ENCODE measurements around the gene SEMA6B.

The SEMA6B gene

DNA sequence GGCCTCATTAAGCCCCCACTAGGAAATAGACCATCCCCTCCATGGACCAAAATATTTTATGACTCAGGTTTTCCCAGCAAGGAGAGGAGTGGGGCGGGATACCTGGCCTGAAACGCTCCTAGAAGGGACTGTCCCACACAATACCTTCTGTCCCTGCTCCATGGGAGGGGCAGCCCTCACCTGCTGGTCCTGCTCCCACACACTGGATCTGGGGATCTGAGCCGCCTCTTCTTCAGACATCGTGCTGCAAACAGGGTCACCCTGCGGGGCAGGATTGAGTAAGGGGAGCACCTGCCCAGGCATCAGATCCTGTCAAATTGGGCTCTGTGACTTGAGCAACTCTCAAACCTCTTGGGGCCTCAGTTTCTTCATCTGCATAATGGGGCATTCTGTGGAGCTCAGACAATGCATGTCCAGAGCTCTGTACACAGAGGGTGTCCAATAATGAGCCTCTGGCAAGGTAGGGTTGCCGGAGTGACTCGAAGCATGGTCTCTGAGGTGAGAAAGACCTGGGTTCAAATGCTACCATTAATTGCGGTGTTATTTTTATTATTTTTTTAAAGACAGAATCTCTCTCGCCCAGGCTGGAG is 25.6 kb downstream of the SEMA6B start:
- TF ChIP-seq TAF1 (IDR thresholded peaks at IDR 0.05; ENCODE audit: borderline replicate concordance, insufficient read depth, low read length), result no peak
- TF ChIP-seq FOXP2 (optimal IDR thresholded peaks at IDR 0.05; ENCODE audit: borderline replicate concordance, extremely low read depth, extremely low read length, insufficient read depth), result no peak
- no peak for TF ChIP-seq SIN3A (IDR thresholded peaks at IDR 0.05; ENCODE audit: borderline replicate concordance, insufficient read depth, low read length)
- TF ChIP-seq, protein P1, sequence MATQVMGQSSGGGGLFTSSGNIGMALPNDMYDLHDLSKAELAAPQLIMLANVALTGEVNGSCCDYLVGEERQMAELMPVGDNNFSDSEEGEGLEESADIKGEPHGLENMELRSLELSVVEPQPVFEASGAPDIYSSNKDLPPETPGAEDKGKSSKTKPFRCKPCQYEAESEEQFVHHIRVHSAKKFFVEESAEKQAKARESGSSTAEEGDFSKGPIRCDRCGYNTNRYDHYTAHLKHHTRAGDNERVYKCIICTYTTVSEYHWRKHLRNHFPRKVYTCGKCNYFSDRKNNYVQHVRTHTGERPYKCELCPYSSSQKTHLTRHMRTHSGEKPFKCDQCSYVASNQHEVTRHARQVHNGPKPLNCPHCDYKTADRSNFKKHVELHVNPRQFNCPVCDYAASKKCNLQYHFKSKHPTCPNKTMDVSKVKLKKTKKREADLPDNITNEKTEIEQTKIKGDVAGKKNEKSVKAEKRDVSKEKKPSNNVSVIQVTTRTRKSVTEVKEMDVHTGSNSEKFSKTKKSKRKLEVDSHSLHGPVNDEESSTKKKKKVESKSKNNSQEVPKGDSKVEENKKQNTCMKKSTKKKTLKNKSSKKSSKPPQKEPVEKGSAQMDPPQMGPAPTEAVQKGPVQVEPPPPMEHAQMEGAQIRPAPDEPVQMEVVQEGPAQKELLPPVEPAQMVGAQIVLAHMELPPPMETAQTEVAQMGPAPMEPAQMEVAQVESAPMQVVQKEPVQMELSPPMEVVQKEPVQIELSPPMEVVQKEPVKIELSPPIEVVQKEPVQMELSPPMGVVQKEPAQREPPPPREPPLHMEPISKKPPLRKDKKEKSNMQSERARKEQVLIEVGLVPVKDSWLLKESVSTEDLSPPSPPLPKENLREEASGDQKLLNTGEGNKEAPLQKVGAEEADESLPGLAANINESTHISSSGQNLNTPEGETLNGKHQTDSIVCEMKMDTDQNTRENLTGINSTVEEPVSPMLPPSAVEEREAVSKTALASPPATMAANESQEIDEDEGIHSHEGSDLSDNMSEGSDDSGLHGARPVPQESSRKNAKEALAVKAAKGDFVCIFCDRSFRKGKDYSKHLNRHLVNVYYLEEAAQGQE (IDR thresholded peaks at IDR 0.05; ENCODE audit: insufficient read depth in 1 of 2, low read depth in 2 of 2, low read length in 2 of 2), result no peak
- no peak for TF ChIP-seq POLR2AphosphoS5 (IDR thresholded peaks at IDR 0.05; ENCODE audit: low read depth, low read length)

DNA sequence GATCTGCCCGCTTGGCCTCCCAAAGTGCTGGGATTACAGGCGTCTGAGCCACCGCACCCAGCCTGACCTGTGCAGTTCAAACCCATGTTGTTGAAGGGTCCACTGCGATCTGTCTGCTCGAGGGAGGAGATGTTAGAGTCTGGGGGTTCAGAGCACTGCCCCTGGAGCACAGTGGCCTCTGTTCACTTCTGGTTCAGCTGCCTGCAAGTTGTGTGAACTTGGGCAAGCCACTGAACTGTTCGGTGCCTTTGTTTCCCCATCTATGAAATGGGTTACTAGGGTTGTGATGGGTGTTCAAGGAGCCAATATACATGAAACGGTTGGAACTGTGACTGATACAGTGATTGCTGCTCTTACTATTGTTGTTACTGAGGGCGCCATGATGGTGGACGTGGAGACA is 26.1 kb downstream of the SEMA6B start:
- TF ChIP-seq, protein P1 (IDR thresholded peaks at IDR 0.05; ENCODE audit: insufficient read depth in 1 of 2, low read depth in 2 of 2, low read length in 2 of 2), result no peak
- TF ChIP-seq SIN3A (IDR thresholded peaks at IDR 0.05; ENCODE audit: borderline replicate concordance, insufficient read depth, low read length), result no peak
- no peak for TF ChIP-seq FOXP2 (optimal IDR thresholded peaks at IDR 0.05; ENCODE audit: borderline replicate concordance, extremely low read depth, extremely low read length, insufficient read depth)
- no peak for TF ChIP-seq TAF1 (IDR thresholded peaks at IDR 0.05; ENCODE audit: borderline replicate concordance, insufficient read depth, low read length)
- no peak for TF ChIP-seq POLR2AphosphoS5 (IDR thresholded peaks at IDR 0.05; ENCODE audit: low read depth, low read length)

DNA sequence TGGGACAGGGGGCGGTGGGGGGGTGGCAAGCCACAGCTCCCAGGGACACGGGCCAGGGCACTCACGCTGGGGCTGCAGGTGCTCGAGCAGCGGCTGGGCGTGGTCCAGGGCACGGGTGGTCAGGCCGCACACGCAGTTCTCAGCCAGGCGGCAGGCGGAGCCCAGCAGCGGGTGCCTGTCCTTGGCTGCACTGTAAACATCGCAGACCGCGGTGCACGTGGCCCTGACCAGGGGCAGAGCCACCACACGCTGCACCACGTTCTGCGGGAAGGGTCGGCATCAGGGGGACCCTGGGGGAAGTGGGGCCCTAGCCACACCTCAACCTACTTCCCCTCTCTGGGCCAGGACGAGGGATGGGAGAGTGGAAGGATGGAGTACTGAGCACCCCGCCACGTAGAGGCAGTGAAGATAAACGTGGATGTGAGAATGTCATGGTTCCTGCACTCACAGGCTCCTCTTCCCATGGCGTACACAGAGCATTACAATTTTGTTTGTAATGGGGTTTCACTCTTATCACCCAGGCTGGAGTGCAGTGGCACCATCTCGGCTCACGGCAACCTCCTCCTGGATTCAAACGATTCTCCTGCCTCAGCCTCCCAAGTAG is 27.8 kb downstream of the SEMA6B start:
- TF ChIP-seq POLR2AphosphoS5 (IDR thresholded peaks at IDR 0.05; ENCODE audit: low read depth, low read length) (no peak), FOXP2 (optimal IDR thresholded peaks at IDR 0.05; ENCODE audit: borderline replicate concordance, extremely low read depth, extremely low read length, insufficient read depth) (no peak), SIN3A (IDR thresholded peaks at IDR 0.05; ENCODE audit: borderline replicate concordance, insufficient read depth, low read length) (no peak), TAF1 (IDR thresholded peaks at IDR 0.05; ENCODE audit: borderline replicate concordance, insufficient read depth, low read length) (no peak)
- TF ChIP-seq, protein P1 (IDR thresholded peaks at IDR 0.05; ENCODE audit: insufficient read depth in 1 of 2, low read depth in 2 of 2, low read length in 2 of 2), result no peak

DNA sequence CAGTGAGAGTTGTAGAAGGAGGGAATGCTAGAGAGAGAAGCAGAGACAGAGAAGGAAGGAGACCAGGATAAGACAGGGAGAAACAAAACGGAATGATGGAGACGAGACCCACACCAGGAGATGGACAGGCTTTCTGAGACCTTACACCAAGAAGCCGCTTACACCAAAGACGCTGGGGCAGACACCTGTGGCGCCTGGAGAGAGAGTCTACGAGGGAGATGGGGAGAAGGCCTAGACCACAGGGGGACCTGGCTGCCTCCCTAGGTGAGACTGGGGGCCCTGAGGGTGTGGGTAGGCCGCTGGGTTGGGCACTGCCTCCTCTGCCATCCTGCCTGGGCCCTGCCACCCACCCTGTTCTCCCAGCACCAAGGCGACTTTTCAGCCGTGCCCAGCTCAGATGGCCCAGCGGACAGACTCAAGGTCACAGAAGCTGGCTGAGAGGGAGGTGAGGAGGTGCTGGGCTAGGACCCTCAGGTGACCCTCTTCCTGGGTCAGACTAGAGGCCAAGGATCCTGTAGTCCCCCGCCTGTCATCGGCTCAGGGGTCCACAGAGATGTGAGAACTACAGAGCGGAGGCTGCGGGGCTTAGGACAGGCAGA is 29.5 kb downstream of the SEMA6B start:
- TF ChIP-seq TAF1 (IDR thresholded peaks at IDR 0.05; ENCODE audit: borderline replicate concordance, insufficient read depth, low read length), result no peak

DNA sequence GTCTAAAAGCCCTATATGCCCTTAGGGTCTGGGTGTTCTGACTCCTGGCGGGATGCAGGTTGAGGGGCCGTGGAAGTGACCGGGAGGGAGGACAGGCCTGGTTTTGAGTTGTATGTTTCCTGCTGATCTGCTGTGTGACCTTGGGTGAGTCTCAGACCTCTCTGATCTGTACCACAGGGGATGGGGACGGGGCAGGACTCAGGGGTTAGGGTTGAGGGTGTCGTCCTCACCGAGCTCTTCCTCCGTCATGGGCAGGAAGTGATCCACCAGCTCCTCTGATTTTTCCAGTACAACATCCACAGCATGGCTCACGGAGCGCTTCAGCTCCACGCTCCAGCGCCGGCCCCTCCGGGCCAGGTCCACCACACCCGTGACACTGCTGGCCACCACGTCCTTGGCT is 30.6 kb downstream of the SEMA6B start:
- TF ChIP-seq POLR2AphosphoS5 (IDR thresholded peaks at IDR 0.05; ENCODE audit: low read depth, low read length) (no peak), FOXP2 (optimal IDR thresholded peaks at IDR 0.05; ENCODE audit: borderline replicate concordance, extremely low read depth, extremely low read length, insufficient read depth) (no peak), TAF1 (IDR thresholded peaks at IDR 0.05; ENCODE audit: borderline replicate concordance, insufficient read depth, low read length) (no peak), SIN3A (IDR thresholded peaks at IDR 0.05; ENCODE audit: borderline replicate concordance, insufficient read depth, low read length) (no peak)
- TF ChIP-seq, protein P1 (IDR thresholded peaks at IDR 0.05; ENCODE audit: insufficient read depth in 1 of 2, low read depth in 2 of 2, low read length in 2 of 2), result no peak
